HepG2 (cell line): Measurements from ENCODE around the gene IHH. TPM values are rescaled to one million over a fixed set of nuclear protein-coding genes. Genes with fewer than 3 reads are reported as not detected.

ENCODE experiments used
- ATM ChIP-seq: fragments of 450-650 bp; IDR thresholded peaks from 2 replicates; pipeline ENCODE4 v1.7.1; 2017; ENCODE audit warnings: mild to moderate bottlenecking, borderline replicate concordance
- CBX2 ChIP-seq, 2 experiments: fragments of 200-600 bp in 1 of 2; sonication (generic); formaldehyde crosslinking in 1 of 2; IDR thresholded peaks; 2 replicates each; pipeline versions ENCODE4 v1.7.0 to v1.8.1; 2018 to 2022; ENCODE audit warnings: low read depth in 2 of 2, low read length in 1 of 2, mild to moderate bottlenecking in 1 of 2, missing genetic modification reagents in 1 of 2
- CBX5 ChIP-seq: sonication (generic); formaldehyde crosslinking; IDR thresholded peaks from 2 replicates; pipeline ENCODE4 v1.4.0; 2020; ENCODE audit warnings: missing genetic modification reagents, borderline replicate concordance
- ELF3 ChIP-seq: IDR thresholded peaks from 2 replicates; pipeline ENCODE4 v1.6.1; 2016; ENCODE audit warnings: missing genetic modification reagents, missing compliant biosample characterization
- FOXO1 ChIP-seq: sonication (generic); formaldehyde crosslinking; IDR thresholded peaks from 2 replicates; pipeline ENCODE4 v1.4.0; 2020; ENCODE audit warnings: missing genetic modification reagents
- HDAC1 ChIP-seq: sonication (generic); formaldehyde crosslinking; IDR thresholded peaks from 2 replicates; pipeline ENCODE4 v1.5.1; 2020; ENCODE audit warnings: mild to moderate bottlenecking, missing genetic modification reagents
- KLF11 ChIP-seq: IDR thresholded peaks from 2 replicates; pipeline ENCODE4 v1.6.1; 2016; ENCODE audit warnings: missing compliant biosample characterization
- KLF13 ChIP-seq: sonication (generic); formaldehyde crosslinking; IDR thresholded peaks from 2 replicates; pipeline ENCODE4 v1.4.0; 2020; ENCODE audit warnings: mild to moderate bottlenecking, missing genetic modification reagents
- REPIN1 ChIP-seq: sonication (generic); formaldehyde crosslinking; IDR thresholded peaks from 2 replicates; pipeline ENCODE4 v1.8.0; 2022; ENCODE audit warnings: missing genetic modification reagents, low read depth, mild to moderate bottlenecking, borderline replicate concordance
- SALL2 ChIP-seq: sonication (generic); formaldehyde crosslinking; IDR thresholded peaks from 2 replicates; pipeline ENCODE4 v1.8.1; 2023; ENCODE audit warnings: mild to moderate bottlenecking, missing genetic modification reagents, inconsistent platforms
- XRCC5 ChIP-seq: fragments of 200-400 bp; formaldehyde crosslinking; optimal IDR thresholded peaks from 2 replicates; pipeline ENCODE3; 2017; ENCODE audit warnings: mild to moderate bottlenecking, low read length
- ZFP1 ChIP-seq: IDR thresholded peaks from 2 replicates; pipeline ENCODE4 v1.6.1; 2016
- ZNF12 ChIP-seq: sonication (generic); formaldehyde crosslinking; IDR thresholded peaks from 2 replicates; pipeline ENCODE4 v1.5.0; 2020; ENCODE audit warnings: missing genetic modification reagents
- ZNF329 ChIP-seq: sonication (generic); formaldehyde crosslinking; IDR thresholded peaks from 2 replicates; pipeline ENCODE4 v1.9.0; 2021; ENCODE audit warnings: low read depth, mild to moderate bottlenecking, missing genetic modification reagents
- ZNF562 ChIP-seq: sonication (generic); formaldehyde crosslinking; IDR thresholded peaks from 2 replicates; pipeline ENCODE4 v1.8.0; 2022; ENCODE audit warnings: missing genetic modification reagents, borderline replicate concordance
- polyA plus RNA-seq, 8 experiments: library from polyadenylated mRNA; depleted of rRNA in 3 of 8; stranded (reverse) in 7 of 8; unstranded in 1 of 8; fragments of >200 nt; fragmentation: Illumina TruSeq in 4 of 8; extraction: Trizol in 4 of 8; gene quantifications; 2 replicates each; pipeline versions ENCODE4 v1.2.1 to v1.2.3, GENCODE V29; 2011 to 2016; ENCODE audit warnings: low read depth in 4 of 8, missing spikeins in 1 of 8, mixed read lengths in 1 of 8; ENCODE audit not compliant: insufficient read depth in 1 of 8
- total RNA-seq, 5 experiments: library from RNA; depleted of rRNA; stranded (reverse); fragments of >200 nt; fragmentation: Illumina TruSeq; extraction: Trizol; gene quantifications; 2 replicates each; pipeline ENCODE4 v1.2.3, GENCODE V29; 2016; ENCODE audit warnings: low read depth in 1 of 5
- TF ChIP-seq, protein P1 (sequence below): sonication (generic); formaldehyde crosslinking; conservative IDR thresholded peaks from 2 replicates; pipeline ENCODE4 v1.4.0; 2020; ENCODE audit warnings: mild to moderate bottlenecking, missing genetic modification reagents, moderate library complexity
- TF ChIP-seq, protein P2 (sequence below): sonication (generic); formaldehyde crosslinking; IDR thresholded peaks from 2 replicates; pipeline ENCODE4 v1.4.0; 2020; ENCODE audit warnings: mild to moderate bottlenecking, missing genetic modification reagents, borderline replicate concordance
- TF ChIP-seq, protein P3 (sequence below): sonication (generic); formaldehyde crosslinking; IDR thresholded peaks from 2 replicates; pipeline ENCODE4 v1.4.0; 2020; ENCODE audit warnings: missing genetic modification reagents
- TF ChIP-seq, protein P4 (sequence below), 2 experiments: sonication (generic) in 1 of 2; formaldehyde crosslinking in 1 of 2; IDR thresholded peaks; 2 replicates each; pipeline versions ENCODE4 v1.4.0 to v1.6.1; 2018 to 2020; ENCODE audit warnings: missing genetic modification reagents in 2 of 2, borderline replicate concordance in 1 of 2, low read depth in 1 of 2, mild to moderate bottlenecking in 1 of 2, missing biosample characterization in 1 of 2

The IHH gene
- total and polyA plus RNA-seq, 2 of the 13 experiments (the other 11 are each of a cell fraction or from before 2014, with no cell fraction given) = 0.42 TPM; not detected in 1

DNA sequence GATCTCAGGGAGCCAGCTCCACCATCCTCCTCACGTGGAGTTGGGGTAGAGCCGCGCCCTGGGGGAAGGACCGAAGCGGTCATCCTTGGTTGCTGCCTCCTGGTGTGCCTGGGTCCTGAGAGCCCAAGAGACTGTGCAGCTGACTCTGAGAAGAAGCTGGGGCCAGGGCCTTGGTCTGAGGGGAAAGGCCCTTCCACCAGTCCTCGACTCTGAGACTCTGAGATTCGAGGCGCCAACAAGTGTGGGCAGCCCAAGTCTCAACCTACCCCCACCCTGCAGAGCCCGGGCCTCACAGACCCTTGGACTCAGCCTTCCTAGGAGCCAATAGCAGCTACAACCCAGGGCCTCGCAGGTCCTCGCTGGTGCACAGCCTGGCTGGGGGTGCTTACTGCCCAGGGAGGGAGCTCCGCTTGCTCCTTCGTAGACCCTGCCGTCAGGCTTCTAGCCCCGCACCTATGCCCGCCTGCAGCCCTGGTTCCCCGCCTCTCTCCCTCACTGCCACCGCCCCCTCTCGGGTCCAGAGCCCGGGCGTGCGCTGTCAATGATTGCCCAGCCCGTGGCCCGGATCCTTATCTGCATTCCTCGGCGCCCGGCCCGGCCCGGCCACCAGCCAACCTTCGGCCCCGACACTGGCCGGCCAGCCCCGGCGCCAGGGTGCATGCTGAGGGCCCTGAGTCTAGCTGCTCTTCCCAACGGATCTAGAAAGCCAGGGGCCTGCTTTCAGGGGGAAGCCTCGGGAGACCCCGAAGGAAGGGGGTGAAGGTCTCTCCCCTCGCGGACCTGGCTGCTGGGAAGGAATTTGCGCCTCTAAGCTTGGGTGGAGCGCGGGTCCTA, 2.0 kb downstream of the IHH start (continued):
- TF ChIP-seq XRCC5 (no peak), HDAC1 (peak; percentile 78), FOXO1 (CRISPR knock-in tag) (no peak), CBX2 (IDR thresholded peaks at IDR 0.05; ENCODE audit: low read depth, low read length) (no peak; the same call in 1 of the 2 replicates), CBX2 (CRISPR knock-in tag; IDR thresholded peaks at IDR 0.05; ENCODE audit: low read depth) (0 out of 2 replicates have a peak, but pooled peaks have one; percentile 55), CBX5 (CRISPR knock-in tag) (peak; percentile 59; the same call in 1 of the 2 replicates), ZNF562 (CRISPR knock-in tag) (no peak), ZNF329 (CRISPR knock-in tag) (no peak), KLF13 (no peak), SALL2 (CRISPR knock-in tag) (0 out of 2 replicates have a peak, but pooled peaks have one; percentile 14), KLF11 (CRISPR knock-in tag) (peak; percentile 26; the same call in 1 of the 2 replicates), ELF3 (CRISPR knock-in tag) (no peak), ZFP1 (CRISPR knock-in tag) (0 out of 2 replicates have a peak, but pooled peaks have one; percentile 48), REPIN1 (CRISPR knock-in tag) (peak; percentile 87; the same call in 1 of the 2 replicates), ZNF12 (peak; percentile 32; the same call in 1 of the 2 replicates), ATM (no peak)
- TF ChIP-seq, protein P1, sequence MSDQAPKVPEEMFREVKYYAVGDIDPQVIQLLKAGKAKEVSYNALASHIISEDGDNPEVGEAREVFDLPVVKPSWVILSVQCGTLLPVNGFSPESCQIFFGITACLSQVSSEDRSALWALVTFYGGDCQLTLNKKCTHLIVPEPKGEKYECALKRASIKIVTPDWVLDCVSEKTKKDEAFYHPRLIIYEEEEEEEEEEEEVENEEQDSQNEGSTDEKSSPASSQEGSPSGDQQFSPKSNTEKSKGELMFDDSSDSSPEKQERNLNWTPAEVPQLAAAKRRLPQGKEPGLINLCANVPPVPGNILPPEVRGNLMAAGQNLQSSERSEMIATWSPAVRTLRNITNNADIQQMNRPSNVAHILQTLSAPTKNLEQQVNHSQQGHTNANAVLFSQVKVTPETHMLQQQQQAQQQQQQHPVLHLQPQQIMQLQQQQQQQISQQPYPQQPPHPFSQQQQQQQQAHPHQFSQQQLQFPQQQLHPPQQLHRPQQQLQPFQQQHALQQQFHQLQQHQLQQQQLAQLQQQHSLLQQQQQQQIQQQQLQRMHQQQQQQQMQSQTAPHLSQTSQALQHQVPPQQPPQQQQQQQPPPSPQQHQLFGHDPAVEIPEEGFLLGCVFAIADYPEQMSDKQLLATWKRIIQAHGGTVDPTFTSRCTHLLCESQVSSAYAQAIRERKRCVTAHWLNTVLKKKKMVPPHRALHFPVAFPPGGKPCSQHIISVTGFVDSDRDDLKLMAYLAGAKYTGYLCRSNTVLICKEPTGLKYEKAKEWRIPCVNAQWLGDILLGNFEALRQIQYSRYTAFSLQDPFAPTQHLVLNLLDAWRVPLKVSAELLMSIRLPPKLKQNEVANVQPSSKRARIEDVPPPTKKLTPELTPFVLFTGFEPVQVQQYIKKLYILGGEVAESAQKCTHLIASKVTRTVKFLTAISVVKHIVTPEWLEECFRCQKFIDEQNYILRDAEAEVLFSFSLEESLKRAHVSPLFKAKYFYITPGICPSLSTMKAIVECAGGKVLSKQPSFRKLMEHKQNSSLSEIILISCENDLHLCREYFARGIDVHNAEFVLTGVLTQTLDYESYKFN (CRISPR knock-in tag) = peak; percentile 84
- TF ChIP-seq, protein P2, sequence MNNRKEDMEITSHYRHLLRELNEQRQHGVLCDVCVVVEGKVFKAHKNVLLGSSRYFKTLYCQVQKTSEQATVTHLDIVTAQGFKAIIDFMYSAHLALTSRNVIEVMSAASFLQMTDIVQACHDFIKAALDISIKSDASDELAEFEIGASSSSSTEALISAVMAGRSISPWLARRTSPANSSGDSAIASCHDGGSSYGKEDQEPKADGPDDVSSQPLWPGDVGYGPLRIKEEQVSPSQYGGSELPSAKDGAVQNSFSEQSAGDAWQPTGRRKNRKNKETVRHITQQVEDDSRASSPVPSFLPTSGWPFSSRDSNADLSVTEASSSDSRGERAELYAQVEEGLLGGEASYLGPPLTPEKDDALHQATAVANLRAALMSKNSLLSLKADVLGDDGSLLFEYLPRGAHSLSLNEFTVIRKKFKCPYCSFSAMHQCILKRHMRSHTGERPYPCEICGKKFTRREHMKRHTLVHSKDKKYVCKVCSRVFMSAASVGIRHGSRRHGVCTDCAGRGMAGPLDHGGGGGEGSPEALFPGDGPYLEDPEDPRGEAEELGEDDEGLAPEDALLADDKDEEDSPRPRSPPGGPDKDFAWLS (CRISPR knock-in tag) = peak; percentile 83; the same call in 1 of the 2 replicates
- TF ChIP-seq, protein P3, sequence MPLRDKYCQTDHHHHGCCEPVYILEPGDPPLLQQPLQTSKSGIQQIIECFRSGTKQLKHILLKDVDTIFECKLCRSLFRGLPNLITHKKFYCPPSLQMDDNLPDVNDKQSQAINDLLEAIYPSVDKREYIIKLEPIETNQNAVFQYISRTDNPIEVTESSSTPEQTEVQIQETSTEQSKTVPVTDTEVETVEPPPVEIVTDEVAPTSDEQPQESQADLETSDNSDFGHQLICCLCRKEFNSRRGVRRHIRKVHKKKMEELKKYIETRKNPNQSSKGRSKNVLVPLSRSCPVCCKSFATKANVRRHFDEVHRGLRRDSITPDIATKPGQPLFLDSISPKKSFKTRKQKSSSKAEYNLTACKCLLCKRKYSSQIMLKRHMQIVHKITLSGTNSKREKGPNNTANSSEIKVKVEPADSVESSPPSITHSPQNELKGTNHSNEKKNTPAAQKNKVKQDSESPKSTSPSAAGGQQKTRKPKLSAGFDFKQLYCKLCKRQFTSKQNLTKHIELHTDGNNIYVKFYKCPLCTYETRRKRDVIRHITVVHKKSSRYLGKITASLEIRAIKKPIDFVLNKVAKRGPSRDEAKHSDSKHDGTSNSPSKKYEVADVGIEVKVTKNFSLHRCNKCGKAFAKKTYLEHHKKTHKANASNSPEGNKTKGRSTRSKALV (CRISPR knock-in tag) = peak; percentile 95
- TF ChIP-seq, protein P4, sequence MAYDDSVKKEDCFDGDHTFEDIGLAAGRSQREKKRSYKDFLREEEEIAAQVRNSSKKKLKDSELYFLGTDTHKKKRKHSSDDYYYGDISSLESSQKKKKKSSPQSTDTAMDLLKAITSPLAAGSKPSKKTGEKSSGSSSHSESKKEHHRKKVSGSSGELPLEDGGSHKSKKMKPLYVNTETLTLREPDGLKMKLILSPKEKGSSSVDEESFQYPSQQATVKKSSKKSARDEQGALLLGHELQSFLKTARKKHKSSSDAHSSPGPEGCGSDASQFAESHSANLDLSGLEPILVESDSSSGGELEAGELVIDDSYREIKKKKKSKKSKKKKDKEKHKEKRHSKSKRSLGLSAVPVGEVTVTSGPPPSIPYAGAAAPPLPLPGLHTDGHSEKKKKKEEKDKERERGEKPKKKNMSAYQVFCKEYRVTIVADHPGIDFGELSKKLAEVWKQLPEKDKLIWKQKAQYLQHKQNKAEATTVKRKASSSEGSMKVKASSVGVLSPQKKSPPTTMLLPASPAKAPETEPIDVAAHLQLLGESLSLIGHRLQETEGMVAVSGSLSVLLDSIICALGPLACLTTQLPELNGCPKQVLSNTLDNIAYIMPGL (CRISPR knock-in tag; IDR thresholded peaks at IDR 0.05; ENCODE audit: borderline replicate concordance in 1 of 2, low read depth in 1 of 2) = peak in 1 of 2 experiments; percentile 56; a peak in 2 of 4 replicates
